Measurements from ENCODE around the gene DAB1.

DNA sequence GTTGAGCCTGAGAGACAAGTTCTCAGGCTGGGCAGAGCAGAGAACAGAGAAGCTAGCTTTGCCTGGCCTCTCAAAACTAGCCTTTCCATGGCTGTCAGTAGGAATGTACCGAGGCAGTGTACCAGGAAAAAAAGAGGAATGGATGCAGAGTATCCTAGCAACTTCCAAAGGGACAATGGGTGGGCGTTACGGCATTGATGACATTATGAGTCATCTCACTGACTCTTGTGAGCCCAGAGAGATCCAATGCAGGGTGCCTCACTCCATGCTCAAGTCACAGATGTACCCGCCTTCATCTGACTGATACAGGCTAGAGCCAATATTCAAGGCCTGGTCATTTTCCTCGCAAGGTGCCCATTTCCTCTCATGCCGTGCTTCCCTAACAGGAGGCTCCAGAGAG, 406.7 kb downstream of the DAB1 start:
- TF ChIP-seq, protein P1, sequence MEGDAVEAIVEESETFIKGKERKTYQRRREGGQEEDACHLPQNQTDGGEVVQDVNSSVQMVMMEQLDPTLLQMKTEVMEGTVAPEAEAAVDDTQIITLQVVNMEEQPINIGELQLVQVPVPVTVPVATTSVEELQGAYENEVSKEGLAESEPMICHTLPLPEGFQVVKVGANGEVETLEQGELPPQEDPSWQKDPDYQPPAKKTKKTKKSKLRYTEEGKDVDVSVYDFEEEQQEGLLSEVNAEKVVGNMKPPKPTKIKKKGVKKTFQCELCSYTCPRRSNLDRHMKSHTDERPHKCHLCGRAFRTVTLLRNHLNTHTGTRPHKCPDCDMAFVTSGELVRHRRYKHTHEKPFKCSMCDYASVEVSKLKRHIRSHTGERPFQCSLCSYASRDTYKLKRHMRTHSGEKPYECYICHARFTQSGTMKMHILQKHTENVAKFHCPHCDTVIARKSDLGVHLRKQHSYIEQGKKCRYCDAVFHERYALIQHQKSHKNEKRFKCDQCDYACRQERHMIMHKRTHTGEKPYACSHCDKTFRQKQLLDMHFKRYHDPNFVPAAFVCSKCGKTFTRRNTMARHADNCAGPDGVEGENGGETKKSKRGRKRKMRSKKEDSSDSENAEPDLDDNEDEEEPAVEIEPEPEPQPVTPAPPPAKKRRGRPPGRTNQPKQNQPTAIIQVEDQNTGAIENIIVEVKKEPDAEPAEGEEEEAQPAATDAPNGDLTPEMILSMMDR (IDR thresholded peaks at IDR 0.05; ENCODE audit: low read depth, low read length, poor library complexity, severe bottlenecking) = no peak
- no peak for TF ChIP-seq EZH2phosphoT487 (IDR thresholded peaks at IDR 0.05; ENCODE audit: borderline replicate concordance, low read length)

Data from DOHH2 (cell line).